PC-3 (cell line): Measurements from ENCODE around the gene RRAGD. TPM values are rescaled to one million over a fixed set of nuclear protein-coding genes. Genes with fewer than 3 reads are reported as not detected.

ENCODE experiments used
- ATAC-seq: fragments of 200-7000 bp; cut with Tn5 transposase; 2 replicates; pipeline ENCODE4 v1.9.1; 2020; ENCODE audit warnings: mild to moderate bottlenecking, moderate library complexity
- Bru-seq: library from RNA; stranded (reverse); fragments of 400-500 nt; gene quantifications from one replicate; lab custom pipeline; 2021; lab: Mats Ljungman, UMichigan
- BruChase-seq, 2 experiments: library from RNA; stranded (reverse); fragments of 400-500 nt; gene quantifications; one replicate each; lab custom pipeline; 2021; lab: Mats Ljungman, UMichigan
- BruUV-seq: library from RNA; stranded (reverse); fragments of 400-500 nt; replicated peaks from 2 replicates; lab custom pipeline; 2021; lab: Mats Ljungman, UMichigan
- CTCF ChIA-PET: fragments of 300-600 bp; sonication (Branson Sonifier 250); formaldehyde crosslinking; loops from one replicate; lab custom pipeline; 2022; ENCODE audit warnings: antibody characterized with exemption; lab: Charles Lee
- POLR2A ChIA-PET: fragments of 300-600 bp; sonication (Branson Sonifier 250); formaldehyde crosslinking; loops from one replicate; lab custom pipeline; 2022; ENCODE audit warnings: antibody characterized with exemption; ENCODE audit not compliant: unreplicated experiment; lab: Charles Lee
- DNase-seq: peaks from one replicate; pipeline ENCODE4 v3.0.0-alpha.2; 2015
- H2AFZ ChIP-seq: fragments of 300-600 bp; sonication (generic); 2 replicates; pipeline ENCODE4 v1.6.0; 2016; ENCODE audit warnings: antibody characterized with exemption, low read length
- H3F3A ChIP-seq: fragments of 300-600 bp; sonication (generic); one replicate; pipeline ENCODE4 v1.6.0; 2017; ENCODE audit warnings: antibody characterized with exemption, low read length, control low read depth, mild to moderate bottlenecking; ENCODE audit not compliant: unreplicated experiment
- H3K27ac ChIP-seq: fragments of 300-600 bp; sonication (generic); 2 replicates; pipeline ENCODE4 v1.5.1; 2016; ENCODE audit warnings: mild to moderate bottlenecking, low read length
- H3K27me3 ChIP-seq: fragments of 300-600 bp; sonication (generic); 2 replicates; pipeline ENCODE4 v1.6.1; 2016; ENCODE audit warnings: low read length, mixed read lengths
- H3K36me3 ChIP-seq: fragments of 300-600 bp; sonication (generic); 2 replicates; pipeline ENCODE4 v1.6.1; 2016; ENCODE audit warnings: low read depth, mixed run types, low read length, mixed read lengths
- H3K4me1 ChIP-seq: fragments of 300-600 bp; sonication (generic); 2 replicates; pipeline ENCODE4 v1.5.1; 2016; ENCODE audit warnings: low read length; ENCODE audit not compliant: insufficient read depth
- H3K4me2 ChIP-seq: fragments of 300-600 bp; sonication (generic); 2 replicates; pipeline ENCODE4 v1.6.0; 2016; ENCODE audit warnings: low read length
- H3K4me3 ChIP-seq: fragments of 300-600 bp; sonication (generic); 2 replicates; pipeline ENCODE4 v1.5.1; 2016; ENCODE audit warnings: mild to moderate bottlenecking, low read length, mixed read lengths
- H3K79me2 ChIP-seq: fragments of 300-600 bp; sonication (generic); 2 replicates; pipeline ENCODE4 v1.6.1; 2017; ENCODE audit warnings: low read length, mixed read lengths
- H3K9ac ChIP-seq: fragments of 300-600 bp; sonication (generic); 2 replicates; pipeline ENCODE4 v1.6.0; 2016; ENCODE audit warnings: mild to moderate bottlenecking, low read length
- H3K9me2 ChIP-seq: fragments of 300-600 bp; sonication (generic); replicated peaks from 2 replicates; pipeline ENCODE4 v1.6.1; 2016; ENCODE audit warnings: mixed run types, low read length, mixed read lengths
- H3K9me3 ChIP-seq: fragments of 300-600 bp; sonication (generic); 2 replicates; pipeline ENCODE4 v1.6.1; 2016; ENCODE audit warnings: low read length, mixed read lengths
- H4K20me1 ChIP-seq: fragments of 300-600 bp; sonication (generic); 2 replicates; pipeline ENCODE4 v1.6.1; 2016; ENCODE audit warnings: low read length, mixed read lengths
- CTCF ChIP-seq: fragments of 300-600 bp; sonication (generic); conservative IDR thresholded peaks from 2 replicates; pipeline ENCODE4 v1.5.1; 2017; ENCODE audit warnings: antibody characterized with exemption, low read depth, mild to moderate bottlenecking, low read length
- EZH2 ChIP-seq: fragments of 300-600 bp; sonication (generic); IDR thresholded peaks from one replicate; pipeline ENCODE4 v1.6.1; 2017; ENCODE audit warnings: antibody characterized with exemption, mild to moderate bottlenecking, low read length; ENCODE audit not compliant: unreplicated experiment
- EZH2phosphoT487 ChIP-seq: fragments of 300-600 bp; sonication (generic); IDR thresholded peaks from 2 replicates; pipeline ENCODE4 v1.6.1; 2018; ENCODE audit warnings: mild to moderate bottlenecking, antibody characterized with exemption, low read length, borderline replicate concordance
- intact Hi-C: fragments of 100-400 bp; cut with micrococcal nuclease; formaldehyde crosslinking; loops from 2 replicates; pipeline ENCODE4 v1.9.0; 2023
- long read RNA-seq: library from polyadenylated mRNA; unstranded; transcript quantifications from one replicate; pipeline ENCODE4 v2.0.0, GENCODE V29; 2021; ENCODE audit not compliant: unreplicated experiment
- total RNA-seq: library from RNA; depleted of rRNA; stranded (reverse); fragments of >200 nt; gene quantifications from 2 replicates; pipeline ENCODE4 v1.2.3, GENCODE V29; 2014; rRNA removed

The RRAGD gene
- total RNA-seq (0.35 and 0.62 TPM in 2 replicates), Bru-seq, nascent RNA (percentile 19 among the genes with signal in this experiment), BruChase-seq, experiment 1, labeled RNA remaining after a 6-hour chase (percentile 12 among the genes with signal in this experiment), BruChase-seq, experiment 2, labeled RNA remaining after a 2-hour chase (percentile 19 among the genes with signal in this experiment)
- long read RNA-seq, full-length matches to known transcripts, result 1 of 1 reads
- long read RNA-seq, partial matches to known transcripts, result 0 of 1 reads
- long read RNA-seq, other reads (novel, unspliced or antisense), result 0 of 1 reads

- no TSS peak for BruUV-seq
- ATAC-seq, result peak; percentile 64
- POLR2A ChIA-PET, result interaction anchor here (0.6 to 0.7 kb wide), 2 partner anchors 8 to 467 kb away, joined by 3 to 4 read pairs; no protein-coding TSS in a partner anchor
These were observed at the start of gene RRAGD for GRCh38 chr6:89412071-89413005. Gene RRAGD, minus strand, starts transcription at chr6:89412273. Its CDS starts 280 bp downstream, at chr6:89411993.

DNA sequence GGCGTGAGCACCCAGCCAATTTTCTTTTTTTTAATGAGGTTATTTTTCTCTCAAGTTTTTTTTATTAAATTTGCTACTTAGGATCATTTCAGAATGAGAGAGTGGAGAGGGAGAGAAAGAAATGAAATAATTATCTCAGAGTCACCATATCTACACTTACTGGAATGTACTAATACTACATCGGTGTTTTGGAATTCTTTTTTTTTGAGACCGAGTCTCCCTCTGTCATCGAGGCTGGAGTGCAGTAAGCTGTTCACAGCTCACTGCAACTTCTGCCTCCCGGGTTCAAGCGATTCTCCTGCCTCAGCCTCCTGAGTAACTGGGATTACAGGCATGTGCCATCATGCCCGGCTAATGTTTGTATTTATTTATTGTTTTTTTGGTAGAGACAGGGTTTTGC lies 48.6 kb upstream of the RRAGD start:
- ChIA-PET POLR2A (no interaction called here), CTCF (no interaction called here)
- Histone ChIP-seq H2AFZ (no peak overlapping the region), H3F3A (no peaks in the 10 kb centered on the region), H3K9me3 (no peaks in the 10 kb centered on the region), H3K9me2 (no peaks in the 10 kb centered on the region), H3K36me3 (no peaks in the 10 kb centered on the region), H3K79me2 (no peaks in the 10 kb centered on the region), H3K4me2 (no peak overlapping the region), H4K20me1 (no peaks in the 10 kb centered on the region), H3K4me3 (no peak overlapping the region), H3K27me3 (no peaks in the 10 kb centered on the region), H3K4me1 (no peaks in the 10 kb centered on the region), H3K27ac (no peak overlapping the region), H3K9ac (no peak overlapping the region)
- BruUV-seq, result no TSS peak
- intact Hi-C loops, result no loop called here
- ATAC-seq, result no peak
- no peak for TF ChIP-seq EZH2phosphoT487
- no peak for TF ChIP-seq EZH2
- TF ChIP-seq CTCF, result no peak
- DNase-seq, result no peak

More at GRCh38 chr6:89412071-89413005, at the start of gene RRAGD:
- peaks cover 54% of the 10 kb centered on the region for H3K27me3 ChIP-seq
- peak within 1 kb of the TSS; percentile 75 for H2AFZ ChIP-seq
- H3K4me1 ChIP-seq, result peaks cover 7% of the 10 kb centered on the region; the same call in 1 of the 2 replicates
- no peaks in the 10 kb centered on the region for H3K9me2 ChIP-seq
- intact Hi-C loops, result no loop called here
- CTCF ChIA-PET, result no interaction called here
- no peak within 1 kb of the TSS for H3K9ac ChIP-seq
- DNase-seq, result peak; percentile 8
- H3K79me2 ChIP-seq, result no peaks in the 10 kb centered on the region
- H3K27ac ChIP-seq, result no peak within 1 kb of the TSS
- peak within 1 kb of the TSS; percentile 66 for H3K4me3 ChIP-seq
- peak within 1 kb of the TSS; percentile 87 for H3K4me2 ChIP-seq
- H3F3A ChIP-seq, result no peaks in the 10 kb centered on the region
- no peaks in the 10 kb centered on the region for H4K20me1 ChIP-seq
- H3K9me3 ChIP-seq, result no peaks in the 10 kb centered on the region
- H3K36me3 ChIP-seq, result no peaks in the 10 kb centered on the region
- TF ChIP-seq EZH2phosphoT487, result no peak
- no peak for TF ChIP-seq CTCF
- no peak for TF ChIP-seq EZH2
